Activated CD4-positive, alpha-beta T cell treated with anti-CD3 and anti-CD28 coated beads for 36 hours (primary cell): Measurements from ENCODE around the gene GRID1. TPM values are rescaled to one million over a fixed set of nuclear protein-coding genes. Genes with fewer than 3 reads are reported as not detected.

ENCODE experiments used
- ATAC-seq: fragments of 200-7000 bp; cut with Tn5 transposase; one replicate; pipeline ENCODE4 v1.10.0; 2021; ENCODE audit warnings: mild to moderate bottlenecking, moderate library complexity
- CTCF ChIA-PET: fragments of 350-600 bp; sonication (Branson Sonifier 250); formaldehyde crosslinking; loops from one replicate; lab custom pipeline; 2021; ENCODE audit warnings: antibody characterized with exemption; lab: Charles Lee
- POLR2A ChIA-PET: fragments of 350-600 bp; sonication (Branson Sonifier 250); formaldehyde crosslinking; loops from one replicate; lab custom pipeline; 2021; ENCODE audit warnings: antibody characterized with exemption, inconsistent platforms; lab: Charles Lee
- DNase-seq: peaks from one replicate; pipeline ENCODE4 v3.0.0-alpha.2; 2020
- H3K27ac Mint-ChIP-seq: one replicate; pipeline ENCODE4 v1.8.0; 2021; ENCODE audit warnings: mixed read lengths
- H3K27me3 Mint-ChIP-seq: one replicate; pipeline ENCODE4 v1.8.0; 2021; ENCODE audit warnings: mixed read lengths
- H3K36me3 Mint-ChIP-seq: one replicate; pipeline ENCODE4 v1.8.0; 2021; ENCODE audit warnings: low read depth, mixed read lengths
- H3K4me1 Mint-ChIP-seq: one replicate; pipeline ENCODE4 v1.8.0; 2021; ENCODE audit warnings: mixed read lengths
- H3K4me3 Mint-ChIP-seq: one replicate; pipeline ENCODE4 v1.8.0; 2021; ENCODE audit warnings: mild to moderate bottlenecking, moderate library complexity, mixed read lengths
- H3K9me3 Mint-ChIP-seq: one replicate; pipeline ENCODE4 v1.8.0; 2021; ENCODE audit warnings: low read depth, mixed read lengths
- intact Hi-C, 2 experiments: fragments of 100-400 bp; cut with DNase I in 1 of 2; cut with micrococcal nuclease in 1 of 2; formaldehyde crosslinking; loops; one replicate each; pipeline versions ENCODE4 v1.14.2 to v1.15.1; 2022 to 2024; cut with DNase I, micrococcal nuclease
- total RNA-seq, 2 experiments: library from RNA; stranded (reverse); gene quantifications; one replicate each; pipeline ENCODE4 v1.2.3, GENCODE V29; 2021

The GRID1 gene
- total RNA-seq, 2 experiments from 2014 or later: not detected

- Mint-ChIP-seq H3K4me3 (no peak overlapping the region), H3K27me3 (peaks cover 17% of the 10 kb centered on the region), H3K4me1 (no peaks in the 10 kb centered on the region), H3K27ac (no peak overlapping the region), H3K36me3 (no peaks in the 10 kb centered on the region), H3K9me3 (no peaks in the 10 kb centered on the region)
- DNase-seq (no peak), ATAC-seq (no peak)
- ChIA-PET CTCF (no interaction called here), POLR2A (no interaction called here)
- intact Hi-C loops: no loop called here
Measured at GRCh38 chr10:86316990-86317389, 49.6 kb downstream of the GRID1 start.

DNA sequence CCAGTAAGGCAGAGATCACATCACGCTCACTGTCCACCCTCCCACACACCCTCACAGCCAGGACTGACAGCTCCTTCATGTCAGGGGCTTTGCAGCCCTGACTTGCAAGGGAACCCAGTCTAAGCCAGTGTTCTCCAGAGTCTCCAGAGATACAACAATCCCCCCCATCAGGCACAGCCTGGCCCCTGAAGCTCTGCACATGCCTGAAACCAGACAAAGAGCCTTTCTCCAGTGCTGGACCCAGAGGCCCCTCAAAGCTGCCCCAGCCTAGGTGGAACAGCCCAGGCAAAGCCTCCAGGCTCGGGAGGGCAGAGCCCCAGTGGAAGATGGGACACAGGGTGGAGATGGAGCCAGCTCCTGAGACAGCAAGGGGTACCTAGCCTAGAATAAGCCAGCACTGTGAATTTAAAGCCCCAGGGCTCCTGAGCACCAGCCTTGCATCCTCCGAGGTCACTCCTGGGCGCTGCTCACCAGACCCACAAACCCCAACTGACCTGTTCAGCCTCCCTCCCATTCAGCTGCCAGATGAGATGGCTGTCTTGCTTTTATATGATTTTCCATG lies 50.2 kb downstream of the GRID1 start:
- Mint-ChIP-seq H3K27me3 (peaks cover 14% of the 10 kb centered on the region), H3K27ac (no peak overlapping the region), H3K4me3 (no peak overlapping the region), H3K9me3 (no peaks in the 10 kb centered on the region), H3K36me3 (no peaks in the 10 kb centered on the region), H3K4me1 (no peaks in the 10 kb centered on the region)
- ATAC-seq (no peak), DNase-seq (no peak)
- ChIA-PET CTCF (no interaction called here), POLR2A (no interaction called here)
- intact Hi-C loops: no loop called here

DNA sequence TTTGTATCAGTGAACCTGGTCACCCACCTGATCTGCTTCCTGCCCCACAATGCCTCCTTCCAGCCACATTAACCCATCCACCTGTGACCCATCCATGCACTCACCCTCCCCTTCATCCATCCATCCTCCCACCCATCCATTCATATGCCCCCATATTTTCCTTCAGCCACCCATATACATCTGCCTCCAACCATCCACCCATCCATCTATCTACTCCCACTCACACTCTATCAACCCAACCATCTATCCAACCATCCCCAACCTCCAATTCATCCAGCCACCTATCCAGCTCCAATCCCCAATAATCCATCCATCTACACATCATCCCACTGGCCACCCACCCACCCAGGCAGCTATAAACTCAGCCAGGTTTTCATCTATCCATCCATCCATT lies 51.0 kb downstream of the GRID1 start:
- Mint-ChIP-seq H3K27ac (no peak overlapping the region), H3K36me3 (no peaks in the 10 kb centered on the region), H3K27me3 (peaks cover 14% of the 10 kb centered on the region), H3K4me1 (no peaks in the 10 kb centered on the region), H3K9me3 (no peaks in the 10 kb centered on the region), H3K4me3 (no peak overlapping the region)
- ChIA-PET CTCF (no interaction called here), POLR2A (no interaction called here)
- intact Hi-C loops: no loop called here
- DNase-seq (no peak), ATAC-seq (no peak)

DNA sequence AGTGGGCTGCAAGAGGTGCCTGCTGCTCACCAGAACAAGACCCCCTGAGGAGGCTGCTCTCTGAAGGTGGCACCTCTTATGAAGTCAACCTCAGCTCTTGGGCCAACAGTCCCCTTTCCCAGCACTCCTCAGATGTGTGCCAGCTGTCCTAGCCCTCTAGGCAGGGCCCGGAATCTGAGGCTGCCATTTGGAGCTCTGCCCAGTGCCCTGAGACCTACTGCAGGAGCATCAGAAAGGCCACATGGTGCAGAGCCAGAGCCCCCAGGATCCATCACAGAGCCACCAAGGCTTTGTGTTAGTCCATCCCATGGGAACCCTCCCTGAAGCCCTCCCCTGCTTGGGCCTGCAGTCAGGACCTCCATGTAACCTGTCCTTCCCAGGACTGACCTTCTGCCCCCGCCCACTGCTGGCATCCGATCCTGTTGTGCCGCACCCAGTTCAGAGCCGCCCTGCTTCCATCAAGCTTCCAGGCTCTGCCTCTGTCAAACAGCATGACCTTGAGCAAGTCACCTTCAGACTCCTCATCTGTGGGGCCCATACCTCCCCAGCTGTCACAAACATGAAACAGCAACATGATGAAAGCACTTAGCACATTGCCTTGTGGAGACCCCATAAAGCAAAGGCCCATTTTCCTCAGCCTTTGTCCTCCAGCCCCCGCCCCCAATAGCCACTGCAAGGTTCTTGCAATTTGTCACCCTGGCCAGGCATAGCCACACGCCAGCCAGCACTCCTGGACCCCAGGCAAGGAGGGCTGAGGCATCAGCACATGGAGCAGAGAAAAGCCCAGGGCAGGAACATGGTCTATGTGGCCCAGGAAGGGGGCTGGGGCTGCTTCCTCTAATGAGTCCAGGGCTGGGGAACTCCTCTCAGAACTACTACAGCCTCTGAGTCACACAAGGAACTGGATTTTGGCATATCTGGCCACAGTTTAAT lies 51.7 kb downstream of the GRID1 start:
- ChIA-PET POLR2A (no interaction called here), CTCF (no interaction called here)
- H3K4me3 Mint-ChIP-seq: no peak overlapping the region
- no peak for ATAC-seq
- H3K4me1 Mint-ChIP-seq: no peaks in the 10 kb centered on the region
- no peak overlapping the region for H3K27ac Mint-ChIP-seq
- H3K36me3 Mint-ChIP-seq: no peaks in the 10 kb centered on the region
- DNase-seq: no peak
- intact Hi-C loops: no loop called here
- H3K27me3 Mint-ChIP-seq: peaks cover 11% of the 10 kb centered on the region
- H3K9me3 Mint-ChIP-seq: no peaks in the 10 kb centered on the region

- H3K9me3 Mint-ChIP-seq: no peaks in the 10 kb centered on the region
- DNase-seq (no peak), ATAC-seq (no peak)
- no peaks in the 10 kb centered on the region for H3K36me3 Mint-ChIP-seq
- peaks cover 6% of the 10 kb centered on the region for H3K27me3 Mint-ChIP-seq
- intact Hi-C loops: no loop called here
- H3K27ac Mint-ChIP-seq: no peak overlapping the region
- CTCF ChIA-PET: no interaction called here
- no peaks in the 10 kb centered on the region for H3K4me1 Mint-ChIP-seq
- H3K4me3 Mint-ChIP-seq: no peak overlapping the region
- POLR2A ChIA-PET: no interaction called here
Measured at GRCh38 chr10:86313621-86314041, 53.0 kb downstream of the GRID1 start.

GRCh38 chr10:86312701-86313270 lies 53.8 kb downstream of the GRID1 start:
- Mint-ChIP-seq H3K4me3 (no peak overlapping the region), H3K36me3 (no peaks in the 10 kb centered on the region), H3K4me1 (no peaks in the 10 kb centered on the region), H3K27me3 (peaks cover 5% of the 10 kb centered on the region), H3K9me3 (no peaks in the 10 kb centered on the region), H3K27ac (no peak overlapping the region)
- CTCF ChIA-PET: no interaction called here
- intact Hi-C loops: no loop called here
- POLR2A ChIA-PET: no interaction called here
- DNase-seq: no peak
- no peak for ATAC-seq

DNA sequence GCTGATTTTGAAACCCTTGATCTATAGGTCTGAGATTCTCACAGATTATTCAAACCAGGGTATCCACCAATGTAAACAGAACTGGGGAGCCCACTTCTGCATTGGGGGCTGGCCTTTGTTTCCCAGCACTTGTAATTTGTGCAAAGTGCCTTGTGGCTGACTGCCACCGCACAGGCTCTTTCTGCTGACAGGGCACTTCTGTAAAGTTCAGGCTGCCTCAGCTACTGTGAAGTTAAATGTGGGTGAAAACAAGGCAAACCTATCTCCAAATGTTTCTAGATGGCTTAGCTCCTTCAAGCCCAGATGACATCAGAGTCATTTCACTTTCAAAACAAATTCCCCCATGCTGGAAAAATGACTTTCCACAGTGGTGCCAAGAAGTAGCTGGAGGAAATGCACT lies 54.7 kb downstream of the GRID1 start:
- POLR2A ChIA-PET: no interaction called here
- Mint-ChIP-seq H3K27me3 (peaks cover 5% of the 10 kb centered on the region), H3K36me3 (no peaks in the 10 kb centered on the region), H3K27ac (no peak overlapping the region), H3K9me3 (no peaks in the 10 kb centered on the region), H3K4me3 (no peak overlapping the region), H3K4me1 (no peaks in the 10 kb centered on the region)
- intact Hi-C loops: no loop called here
- CTCF ChIA-PET: interaction anchor here (0.6 kb wide), 1 partner anchor 14 kb away, joined by 4 read pairs; no protein-coding TSS in a partner anchor
- DNase-seq: no peak
- no peak for ATAC-seq

GRCh38 chr10:86311190-86311589 lies 55.4 kb downstream of the GRID1 start:
- ChIA-PET POLR2A (no interaction called here), CTCF (no interaction called here)
- no peak overlapping the region for H3K4me3 Mint-ChIP-seq
- ATAC-seq (no peak), DNase-seq (no peak)
- H3K4me1 Mint-ChIP-seq: no peaks in the 10 kb centered on the region
- intact Hi-C loops: no loop called here
- H3K36me3 Mint-ChIP-seq: no peaks in the 10 kb centered on the region
- no peak overlapping the region for H3K27ac Mint-ChIP-seq
- H3K9me3 Mint-ChIP-seq: no peaks in the 10 kb centered on the region
- H3K27me3 Mint-ChIP-seq: peaks cover 5% of the 10 kb centered on the region

DNA sequence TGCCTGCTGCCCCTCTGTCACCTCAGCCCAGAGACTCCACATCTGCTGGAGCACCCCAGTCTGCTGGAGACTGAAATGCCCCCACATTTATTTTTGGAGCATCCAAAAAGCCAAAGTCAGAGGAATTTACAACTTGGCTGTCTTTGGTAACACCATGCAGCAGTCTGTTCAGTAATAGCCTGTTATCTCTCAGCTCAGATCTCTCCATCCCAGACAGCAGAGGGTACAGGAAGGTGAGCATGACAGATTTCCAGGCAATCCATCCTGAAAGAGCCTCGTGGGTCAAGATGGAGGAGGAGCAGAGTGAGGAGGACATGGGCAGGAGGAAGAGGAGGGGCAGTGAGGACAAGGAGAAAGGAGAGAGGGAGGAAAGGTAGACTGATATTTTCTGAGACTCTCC lies 55.9 kb downstream of the GRID1 start:
- ChIA-PET POLR2A (no interaction called here), CTCF (no interaction called here)
- intact Hi-C loops: no loop called here
- H3K9me3 Mint-ChIP-seq: no peaks in the 10 kb centered on the region
- H3K4me1 Mint-ChIP-seq: no peaks in the 10 kb centered on the region
- DNase-seq (no peak), ATAC-seq (no peak)
- peaks cover 5% of the 10 kb centered on the region for H3K27me3 Mint-ChIP-seq
- H3K4me3 Mint-ChIP-seq: no peak overlapping the region
- H3K36me3 Mint-ChIP-seq: no peaks in the 10 kb centered on the region
- no peak overlapping the region for H3K27ac Mint-ChIP-seq

- no peak overlapping the region for H3K4me3 Mint-ChIP-seq
- intact Hi-C loops: no loop called here
- no peaks in the 10 kb centered on the region for H3K9me3 Mint-ChIP-seq
- POLR2A ChIA-PET: no interaction called here
- no peaks in the 10 kb centered on the region for H3K4me1 Mint-ChIP-seq
- DNase-seq (no peak), ATAC-seq (no peak)
- H3K27me3 Mint-ChIP-seq: peaks cover 2% of the 10 kb centered on the region
- CTCF ChIA-PET: no interaction called here
- H3K36me3 Mint-ChIP-seq: no peaks in the 10 kb centered on the region
- no peak overlapping the region for H3K27ac Mint-ChIP-seq
Measured at GRCh38 chr10:86310291-86310690, 56.3 kb downstream of the GRID1 start.

- Mint-ChIP-seq H3K36me3 (no peaks in the 10 kb centered on the region), H3K4me1 (no peaks in the 10 kb centered on the region), H3K27me3 (peaks cover 5% of the 10 kb centered on the region), H3K27ac (no peak overlapping the region), H3K4me3 (no peak overlapping the region), H3K9me3 (no peaks in the 10 kb centered on the region)
- intact Hi-C loops: no loop called here
- no peak for DNase-seq
- ChIA-PET CTCF (interaction anchor here (0.7 kb wide), 1 partner anchor 1641 kb away, joined by 3 read pairs; no protein-coding TSS in a partner anchor), POLR2A (no interaction called here)
- ATAC-seq: no peak
Measured at GRCh38 chr10:86308056-86308455, 58.5 kb downstream of the GRID1 start.
